GM21381 (cell line): ENCODE results near the gene STK38.
"Not testable (repeated sequence)": the region's sequence is repeated elsewhere in the genome, so short reads cannot be mapped to it uniquely, and the experiment has no call there.

Experiments used
- ATAC-seq: cut with Tn5 transposase; IDR thresholded peaks from one replicate; pipeline ENCODE4 v1.9.1; 2021; ENCODE audit warnings: mild to moderate bottlenecking, moderate library complexity; ENCODE audit not compliant: unreplicated experiment

Gene STK38

GRCh38 chr6:36546920-36547645 lies at the start of gene STK38:
TSS of gene STK38 (minus strand) at chr6:36547479. CDS start at chr6:36540202, 7,277 bp downstream.
- peak; percentile 84 for ATAC-seq

GRCh38 chr6:36596356-36596755 lies 49.1 kb upstream of the STK38 start:
- ATAC-seq: no peak

GRCh38 chr6:36594816-36595643 lies 47.8 kb upstream of the STK38 start:
- ATAC-seq: no peak

GRCh38 chr6:36594029-36594815 lies 46.9 kb upstream of the STK38 start, which contains the start of gene SRSF3:
TSS of gene SRSF3 (plus strand) at chr6:36594362. CDS start at chr6:36596763, 2,401 bp downstream.
- ATAC-seq: peak; percentile 79

GRCh38 chr6:36593569-36594028 lies 46.3 kb upstream of the STK38 start:
- ATAC-seq: peak; percentile 19

- ATAC-seq: peak; percentile 36
These were observed 45.0 kb upstream of the STK38 start for GRCh38 chr6:36592221-36592655.

GRCh38 chr6:36590237-36590636 lies 43.0 kb upstream of the STK38 start:
- ATAC-seq: no peak

GRCh38 chr6:36589025-36589400 lies 41.7 kb upstream of the STK38 start:
- ATAC-seq: not testable (repeated sequence)

GRCh38 chr6:36586606-36587005 lies 39.3 kb upstream of the STK38 start:
- no peak for ATAC-seq

- no peak for ATAC-seq
These were observed 34.4 kb upstream of the STK38 start for GRCh38 chr6:36581716-36582115.

- no peak for ATAC-seq
These were observed 32.9 kb upstream of the STK38 start for GRCh38 chr6:36580184-36580526.

GRCh38 chr6:36578431-36578830 lies 31.2 kb upstream of the STK38 start:
- ATAC-seq: no peak

GRCh38 chr6:36578030-36578429 lies 30.8 kb upstream of the STK38 start:
- ATAC-seq: no peak

GRCh38 chr6:36577301-36577700 lies 30.0 kb upstream of the STK38 start:
- no peak for ATAC-seq

- no peak for ATAC-seq
These were observed 29.3 kb upstream of the STK38 start for GRCh38 chr6:36576578-36576977.

GRCh38 chr6:36574679-36575078 lies 27.4 kb upstream of the STK38 start:
- no peak for ATAC-seq

- ATAC-seq: not testable (repeated sequence)
These were observed 25.4 kb upstream of the STK38 start for GRCh38 chr6:36572353-36573311.

GRCh38 chr6:36571122-36572043 lies 24.1 kb upstream of the STK38 start:
- no peak for ATAC-seq

GRCh38 chr6:36570264-36570663 lies 23.0 kb upstream of the STK38 start:
- no peak for ATAC-seq
